DND-41 (cell line): ENCODE measurements around the gene JDP2.

ENCODE experiments used
- CTCF ChIP-seq: IDR thresholded peaks from 2 replicates; pipeline ENCODE4 v1.5.1; 2012; ENCODE audit warnings: borderline replicate concordance, low read length, moderate library complexity, mild to moderate bottlenecking; ENCODE audit not compliant: poor library complexity, severe bottlenecking; ENCODE audit errors: extremely low read depth
- EZH2 ChIP-seq: IDR thresholded peaks from 3 replicates; pipeline ENCODE4 v1.6.1; 2012; ENCODE audit warnings: borderline replicate concordance, low read depth, mild to moderate bottlenecking, moderate library complexity, low read length, inconsistent platforms; ENCODE audit not compliant: severe bottlenecking

GRCh38 chr14:75476274-75476995 is 48.6 kb downstream of the JDP2 start:
- no peak for TF ChIP-seq CTCF
- no peak for TF ChIP-seq EZH2
